ENCODE measurements around the gene GAK.

GAK gene

GRCh38 chr4:905485-906338 lies 26.4 kb downstream of the GAK start:
- no peak for DNase-seq

- DNase-seq, result no peak
Measured at GRCh38 chr4:903066-904046, 28.8 kb downstream of the GAK start.

GRCh38 chr4:901192-901910 lies 30.8 kb downstream of the GAK start:
- DNase-seq, result no peak

GRCh38 chr4:900721-901120 lies 31.4 kb downstream of the GAK start:
- no peak for DNase-seq

GRCh38 chr4:900073-900472 lies 32.0 kb downstream of the GAK start:
- no peak for DNase-seq

- DNase-seq, result no peak
Measured at GRCh38 chr4:899556-899906, 32.6 kb downstream of the GAK start.

GRCh38 chr4:898869-899555 lies 33.1 kb downstream of the GAK start:
- no peak for DNase-seq

- DNase-seq, result no peak
Measured at GRCh38 chr4:898123-898522, 34.0 kb downstream of the GAK start.

GRCh38 chr4:896630-897029 lies 35.5 kb downstream of the GAK start:
- DNase-seq, result no peak

GRCh38 chr4:896216-896615 lies 35.9 kb downstream of the GAK start:
- no peak for DNase-seq

GRCh38 chr4:895596-895995 lies 36.5 kb downstream of the GAK start:
- no peak for DNase-seq

GRCh38 chr4:893995-894705 lies 38.0 kb downstream of the GAK start:
- DNase-seq, result no peak

- no peak for DNase-seq
Measured at GRCh38 chr4:893276-893994, 38.7 kb downstream of the GAK start.

- no peak for DNase-seq
Measured at GRCh38 chr4:892780-893179, 39.3 kb downstream of the GAK start.

GRCh38 chr4:891747-892146 lies 40.4 kb downstream of the GAK start:
- DNase-seq, result no peak

- DNase-seq, result no peak
Measured at GRCh38 chr4:890036-890695, 42.0 kb downstream of the GAK start.

GRCh38 chr4:889516-889915 lies 42.6 kb downstream of the GAK start:
- DNase-seq, result no peak

GRCh38 chr4:888029-888428 lies 44.1 kb downstream of the GAK start:
- DNase-seq, result no peak

GRCh38 chr4:887034-887763 lies 44.9 kb downstream of the GAK start:
- no peak for DNase-seq

GRCh38 chr4:886244-886643 lies 45.9 kb downstream of the GAK start:
- no peak for DNase-seq
